A549 (cell line): ENCODE measurements around the gene AUTS2. TPM values are rescaled to one million over a fixed set of nuclear protein-coding genes. Genes with fewer than 3 reads are reported as not detected.

Experiments
- ATAC-seq, 2 experiments: fragments of 200-7000 bp in 1 of 2; fragments of >200 bp in 1 of 2; cut with Nextera tagmentation in 1 of 2; cut with Tn5 transposase in 1 of 2; 3 replicates each; pipeline versions ENCODE4 v1.8.0 to v1.9.1; 2018 to 2020; ENCODE audit warnings: mild to moderate bottlenecking in 1 of 2, moderate library complexity in 1 of 2
- CTCF ChIA-PET: fragments of 300-600 bp; sonication (Branson Sonifier 250); formaldehyde crosslinking; extraction: SDS; loops from one replicate; lab custom pipeline; 2021; ENCODE audit warnings: antibody characterized with exemption, inconsistent platforms; lab: Yijun Ruan, JAX
- POLR2A ChIA-PET: fragments of 350-600 bp; formaldehyde crosslinking; extraction: SDS; loops from one replicate; lab custom pipeline; 2021; ENCODE audit warnings: antibody characterized with exemption, inconsistent platforms; lab: Yijun Ruan, JAX
- DNase-seq, 2 experiments: peaks; one replicate each; pipeline versions ENCODE4 v3.0.0 to v3.0.0-alpha.2; 2011 to 2016; ENCODE audit warnings: low read depth in 1 of 2, low spot score in 1 of 2
- FAIRE-seq: peaks from 2 replicates; lab custom pipeline; 2011; peaks lifted over from hg19 to GRCh38; lab: Jason Lieb, UNC
- H3K27ac ChIP-seq, 2 experiments: fragments of >200 bp; sonication (Bioruptor Twin); formaldehyde crosslinking; 3 replicates each; pipeline ENCODE4 v1.5.1; 2016 to 2017
- H3K4me1 ChIP-seq: fragments of >200 bp; sonication (Bioruptor Twin); formaldehyde crosslinking; 3 replicates; pipeline ENCODE4 v1.6.1; 2016
- H3K4me2 ChIP-seq: fragments of >200 bp; sonication (Bioruptor Twin); formaldehyde crosslinking; 3 replicates; pipeline ENCODE4 v1.6.1; 2016
- H3K4me3 ChIP-seq: fragments of >200 bp; sonication (Bioruptor Twin); formaldehyde crosslinking; 3 replicates; pipeline ENCODE4 v1.5.1; 2016
- H3K9me3 ChIP-seq: fragments of >200 bp; sonication (Bioruptor Twin); formaldehyde crosslinking; 3 replicates; pipeline ENCODE4 v1.6.1; 2016
- CBX8 ChIP-seq: fragments of 200-600 bp; sonication (generic); IDR thresholded peaks from 2 replicates; pipeline ENCODE4 v1.6.1; 2016
- CEBPB ChIP-seq, 2 experiments: fragments of >200 bp in 1 of 2; sonication (Bioruptor Twin) in 1 of 2; formaldehyde crosslinking in 1 of 2; IDR thresholded peaks; 2 replicates each; pipeline ENCODE4 v1.6.1; 2012 to 2016
- CHD4 ChIP-seq: fragments of 200-600 bp; sonication (generic); IDR thresholded peaks from 2 replicates; pipeline ENCODE4 v1.6.1; 2016; ENCODE audit warnings: antibody characterized with exemption, mild to moderate bottlenecking, borderline replicate concordance
- EP300 ChIP-seq, 2 experiments: fragments of >200 bp; sonication (Bioruptor Twin); formaldehyde crosslinking; IDR thresholded peaks; 2 replicates in 1 of 2; 3 replicates in 1 of 2; pipeline ENCODE4 v1.6.1; 2016 to 2017
- FOSL2 ChIP-seq, 2 experiments: fragments of 450-650 bp in 1 of 2; fragments of >200 bp in 1 of 2; sonication (Bioruptor Twin) in 1 of 2; formaldehyde crosslinking; IDR thresholded peaks; 2 replicates each; pipeline versions ENCODE4 v1.5.0 to v1.6.1; 2016 to 2020; ENCODE audit warnings: mild to moderate bottlenecking in 1 of 2, moderate library complexity in 1 of 2
- GATA3 ChIP-seq: IDR thresholded peaks from 2 replicates; pipeline ENCODE4 v1.6.1; 2012; ENCODE audit warnings: borderline replicate concordance
- HES2 ChIP-seq: fragments of >200 bp; sonication (Bioruptor Twin); formaldehyde crosslinking; IDR thresholded peaks from 2 replicates; pipeline ENCODE4 v1.6.1; 2016
- JUN ChIP-seq, 2 experiments: fragments of >200 bp; sonication (Bioruptor Twin); formaldehyde crosslinking; IDR thresholded peaks; 2 replicates in 1 of 2; 3 replicates in 1 of 2; pipeline ENCODE4 v1.6.1; 2016 to 2017
- JUNB ChIP-seq: fragments of >200 bp; sonication (Bioruptor Twin); formaldehyde crosslinking; IDR thresholded peaks from 2 replicates; pipeline ENCODE4 v1.6.1; 2016
- KDM1A ChIP-seq: fragments of 200-600 bp; sonication (generic); IDR thresholded peaks from 2 replicates; pipeline ENCODE4 v1.6.1; 2016; ENCODE audit warnings: low read depth, mild to moderate bottlenecking
- KDM5A ChIP-seq: fragments of 200-600 bp; sonication (generic); IDR thresholded peaks from 2 replicates; pipeline ENCODE4 v1.6.1; 2016; ENCODE audit warnings: antibody characterized with exemption, mild to moderate bottlenecking
- MAFK ChIP-seq: fragments of 450-650 bp; IDR thresholded peaks from 2 replicates; pipeline ENCODE4 v1.6.1; 2014; ENCODE audit not compliant: partially characterized antibody
- MAZ ChIP-seq: fragments of 150-350 bp; IDR thresholded peaks from 2 replicates; pipeline ENCODE4 v1.6.1; 2014; ENCODE audit warnings: antibody characterized with exemption, low read depth, low read length, borderline replicate concordance
- MYC ChIP-seq: IDR thresholded peaks from 2 replicates; pipeline ENCODE4 v1.6.1; 2012; ENCODE audit warnings: mild to moderate bottlenecking, inconsistent platforms, low read length, improper control_type of control experiment, borderline replicate concordance
- NFE2L2 ChIP-seq: fragments of 150-350 bp; conservative IDR thresholded peaks from 2 replicates; pipeline ENCODE4 v1.6.1; 2014; ENCODE audit warnings: low read length
- NPAS2 ChIP-seq: fragments of 250-450 bp; sonication (Bioruptor Pico); IDR thresholded peaks from 2 replicates; pipeline ENCODE4 v1.8.0; 2022; ENCODE audit warnings: mild to moderate bottlenecking, moderate library complexity, borderline replicate concordance
- NR3C1 ChIP-seq: fragments of >200 bp; sonication (Bioruptor Twin); formaldehyde crosslinking; IDR thresholded peaks from 3 replicates; pipeline ENCODE4 v1.6.1; 2017
- RCOR1 ChIP-seq: fragments of 150-350 bp; IDR thresholded peaks from 2 replicates; pipeline ENCODE4 v1.6.1; 2014; ENCODE audit warnings: antibody characterized with exemption, low read length, low read depth
- SMC3 ChIP-seq: fragments of >200 bp; sonication (Bioruptor Twin); formaldehyde crosslinking; IDR thresholded peaks from 3 replicates; pipeline ENCODE4 v1.6.1; 2018; ENCODE audit warnings: inconsistent platforms
- TP53 ChIP-seq: fragments of 250-450 bp; sonication (Bioruptor Pico); IDR thresholded peaks from 2 replicates; pipeline ENCODE4 v1.5.0; 2021; ENCODE audit warnings: mild to moderate bottlenecking, moderate library complexity
- ZSCAN20 ChIP-seq: fragments of 250-450 bp; sonication (Bioruptor Pico); IDR thresholded peaks from 2 replicates; pipeline ENCODE4 v1.8.0; 2022; ENCODE audit warnings: mild to moderate bottlenecking, moderate library complexity
- WGBS: methylation state at CpG from one replicate; pipeline ENCODE4 v1.1.6; 2017; ENCODE audit errors: missing lambda C conversion rate; 5-methylcytosine and 5-hydroxymethylcytosine counted together
- polyA plus RNA-seq, 4 experiments: library from polyadenylated mRNA; depleted of rRNA in 3 of 4; stranded (reverse); fragments of >200 nt; fragmentation: RNase III in 1 of 4; extraction: RNeasy Plus Mini Kit Qiagen cat#74134 plus additional on column Dnase treatment in 1 of 4; gene quantifications; 2 replicates in 3 of 4; 3 replicates in 1 of 4; pipeline ENCODE4 v1.2.3, GENCODE V29; 2011 to 2017
- TF ChIP-seq, protein P1 (sequence below): fragments of >200 bp; sonication (Bioruptor Twin); formaldehyde crosslinking; IDR thresholded peaks from 3 replicates; pipeline ENCODE4 v1.5.1; 2016
- TF ChIP-seq, protein P2 (sequence below): fragments of >200 bp; sonication (Bioruptor Twin); formaldehyde crosslinking; IDR thresholded peaks from 3 replicates; pipeline ENCODE4 v1.6.1; 2016

The AUTS2 gene
- polyA plus RNA-seq, 2 of the 4 experiments (the other 2 are of a cell fraction): 1.6 to 3.6 TPM

- Histone ChIP-seq H3K4me1 (no peaks in the 10 kb centered on the region), H3K27ac (no peak overlapping the region), H3K4me2 (no peak overlapping the region), H3K9me3 (no peaks in the 10 kb centered on the region), H3K4me3 (no peak overlapping the region)
- FAIRE-seq (no peak), DNase-seq (no peak), ATAC-seq (no peak)
- WGBS: 50% methylated on average over 12 of the region's 12 CpGs
- POLR2A ChIA-PET: no interaction called here
- CTCF ChIA-PET: no interaction called here
- TF ChIP-seq NFE2L2: no peak
These were observed 1020.9 kb downstream of the AUTS2 start for GRCh38 chr7:70619130-70619529.

GRCh38 chr7:70619659-70620058, 1021.4 kb downstream of the AUTS2 start:
- 29% methylated on average over 5 of the region's 7 CpGs for WGBS
- ATAC-seq (no peak), DNase-seq (no peak), FAIRE-seq (no peak)
- Histone ChIP-seq H3K9me3 (no peaks in the 10 kb centered on the region), H3K4me3 (no peak overlapping the region), H3K4me1 (no peaks in the 10 kb centered on the region), H3K27ac (no peak overlapping the region), H3K4me2 (no peak overlapping the region)
- POLR2A ChIA-PET: no interaction called here
- CTCF ChIA-PET: no interaction called here
- TF ChIP-seq NPAS2 (CRISPR knock-in tag) (no peak), KDM1A (no peak), MAFK (peak; percentile 74)

DNA sequence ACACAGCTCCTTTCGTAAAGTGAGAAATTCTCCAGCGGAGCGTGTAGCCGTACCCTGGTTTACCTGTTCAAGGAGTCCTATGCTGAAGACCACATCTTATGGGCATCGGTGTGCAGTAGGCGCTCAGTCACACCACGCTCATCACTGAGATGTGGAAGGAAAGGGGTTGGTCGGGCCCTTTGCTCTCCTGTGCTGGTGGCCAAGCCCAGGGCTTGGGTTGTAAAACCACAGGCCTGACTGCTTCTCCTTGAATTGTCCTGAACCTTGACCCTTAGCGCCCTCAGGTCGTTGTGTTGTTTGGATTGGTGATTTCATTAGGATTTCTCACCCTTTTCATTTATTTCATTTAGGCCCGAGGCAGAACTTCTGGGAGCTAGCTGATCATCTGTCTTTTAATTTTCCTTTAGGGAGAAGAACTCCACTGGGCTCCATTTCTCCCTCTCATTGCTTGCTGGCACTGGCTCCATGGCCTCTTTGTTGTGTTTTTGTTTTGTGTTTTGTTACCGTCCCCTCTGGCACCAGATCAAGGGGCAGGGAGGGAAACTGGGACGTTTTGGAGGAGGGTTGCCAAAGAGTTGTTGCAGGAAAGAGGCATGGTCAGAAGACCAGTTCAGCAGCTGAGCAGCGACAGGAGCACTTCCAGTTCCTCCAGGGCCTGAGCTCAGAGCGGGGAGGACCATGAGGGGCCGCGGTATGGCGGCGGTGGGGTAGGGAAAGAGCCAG, 1022.2 kb downstream of the AUTS2 start:
- TF ChIP-seq RCOR1 (no peak), HES2 (no peak), CEBPB (IDR thresholded peaks at IDR 0.05) (no peak), CHD4 (no peak), CBX8 (no peak), KDM5A (no peak), SMC3 (no peak), MYC (no peak), JUN (IDR thresholded peaks at IDR 0.05) (no peak), EP300 (IDR thresholded peaks at IDR 0.05) (no peak), ZSCAN20 (CRISPR knock-in tag) (no peak), FOSL2 (IDR thresholded peaks at IDR 0.05) (no peak), FOSL2 (CRISPR knock-in tag; IDR thresholded peaks at IDR 0.05) (no peak), GATA3 (no peak), TP53 (CRISPR knock-in tag) (no peak), MAZ (no peak), JUNB (no peak), NR3C1 (no peak)
- TF ChIP-seq, protein P1, sequence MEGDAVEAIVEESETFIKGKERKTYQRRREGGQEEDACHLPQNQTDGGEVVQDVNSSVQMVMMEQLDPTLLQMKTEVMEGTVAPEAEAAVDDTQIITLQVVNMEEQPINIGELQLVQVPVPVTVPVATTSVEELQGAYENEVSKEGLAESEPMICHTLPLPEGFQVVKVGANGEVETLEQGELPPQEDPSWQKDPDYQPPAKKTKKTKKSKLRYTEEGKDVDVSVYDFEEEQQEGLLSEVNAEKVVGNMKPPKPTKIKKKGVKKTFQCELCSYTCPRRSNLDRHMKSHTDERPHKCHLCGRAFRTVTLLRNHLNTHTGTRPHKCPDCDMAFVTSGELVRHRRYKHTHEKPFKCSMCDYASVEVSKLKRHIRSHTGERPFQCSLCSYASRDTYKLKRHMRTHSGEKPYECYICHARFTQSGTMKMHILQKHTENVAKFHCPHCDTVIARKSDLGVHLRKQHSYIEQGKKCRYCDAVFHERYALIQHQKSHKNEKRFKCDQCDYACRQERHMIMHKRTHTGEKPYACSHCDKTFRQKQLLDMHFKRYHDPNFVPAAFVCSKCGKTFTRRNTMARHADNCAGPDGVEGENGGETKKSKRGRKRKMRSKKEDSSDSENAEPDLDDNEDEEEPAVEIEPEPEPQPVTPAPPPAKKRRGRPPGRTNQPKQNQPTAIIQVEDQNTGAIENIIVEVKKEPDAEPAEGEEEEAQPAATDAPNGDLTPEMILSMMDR: no peak
- TF ChIP-seq, protein P2, sequence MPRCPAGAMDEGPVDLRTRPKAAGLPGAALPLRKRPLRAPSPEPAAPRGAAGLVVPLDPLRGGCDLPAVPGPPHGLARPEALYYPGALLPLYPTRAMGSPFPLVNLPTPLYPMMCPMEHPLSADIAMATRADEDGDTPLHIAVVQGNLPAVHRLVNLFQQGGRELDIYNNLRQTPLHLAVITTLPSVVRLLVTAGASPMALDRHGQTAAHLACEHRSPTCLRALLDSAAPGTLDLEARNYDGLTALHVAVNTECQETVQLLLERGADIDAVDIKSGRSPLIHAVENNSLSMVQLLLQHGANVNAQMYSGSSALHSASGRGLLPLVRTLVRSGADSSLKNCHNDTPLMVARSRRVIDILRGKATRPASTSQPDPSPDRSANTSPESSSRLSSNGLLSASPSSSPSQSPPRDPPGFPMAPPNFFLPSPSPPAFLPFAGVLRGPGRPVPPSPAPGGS: no peak
- no peaks in the 10 kb centered on the region for H3K9me3 ChIP-seq
- ATAC-seq (no peak), FAIRE-seq (no peak), DNase-seq (no peak)
- no peaks in the 10 kb centered on the region for H3K4me1 ChIP-seq
- H3K4me3 ChIP-seq: no peak overlapping the region
- ChIA-PET CTCF (interaction anchor here (0.6 to 0.9 kb wide), 2 partner anchors 78 to 1785 kb away, joined by 3 to 4 read pairs; no protein-coding TSS in a partner anchor), POLR2A (no interaction called here)
- WGBS: 53% methylated on average over 19 of the region's 19 CpGs
- H3K4me2 ChIP-seq: no peak overlapping the region
- H3K27ac ChIP-seq: no peak overlapping the region
